Activated T-cell treated with anti-CD3 and anti-CD28 coated beads, Interleukin-2, amount 50 U/mL, for 72 hours (primary cell): Measurements from ENCODE around the gene LRRC46. TPM values are rescaled to one million over a fixed set of nuclear protein-coding genes. Genes with fewer than 3 reads are reported as not detected.
A peak's percentile ranks its signal among the peaks of the same experiment; 100 is the strongest.

Source experiments
- ATAC-seq, 2 donors: fragments of 150-1000 bp; cut with Tn5 transposase; replicated peaks in 1 of 2; 2 replicates each; pipeline ENCODE4 v1.10.0; 2021; ENCODE audit warnings: moderate library complexity in 2 of 2, mild to moderate bottlenecking in 1 of 2
- DNase-seq, 2 donors: peaks; one replicate each; pipeline ENCODE4 v3.0.0; 2021 to 2022; ENCODE audit warnings: mixed read lengths in 1 of 2
- H3K27ac Mint-ChIP-seq: one replicate; pipeline ENCODE4 v1.8.0; 2022; ENCODE audit warnings: mild to moderate bottlenecking, moderate library complexity, mixed read lengths
- H3K27me3 Mint-ChIP-seq: one replicate; pipeline ENCODE4 v1.8.0; 2022; ENCODE audit warnings: low read depth, mixed read lengths
- H3K36me3 Mint-ChIP-seq, 2 donors: one replicate each; pipeline ENCODE4 v1.8.0; 2022; ENCODE audit warnings: mixed read lengths in 2 of 2, mild to moderate bottlenecking in 1 of 2; ENCODE audit not compliant: insufficient read depth in 2 of 2
- H3K4me1 Mint-ChIP-seq: one replicate; pipeline ENCODE4 v1.8.0; 2022; ENCODE audit warnings: low read depth, mixed read lengths
- H3K4me3 Mint-ChIP-seq, 2 donors: one replicate each; pipeline ENCODE4 v1.8.0; 2022; ENCODE audit warnings: mild to moderate bottlenecking in 2 of 2, mixed read lengths in 2 of 2, moderate library complexity in 2 of 2
- H3K9me3 Mint-ChIP-seq, 2 donors: one replicate each; pipeline ENCODE4 v1.8.0; 2022; ENCODE audit warnings: mixed read lengths in 2 of 2
- total RNA-seq, 2 donors: library from RNA; stranded (reverse); gene quantifications; one replicate each; pipeline ENCODE4 v1.2.3, GENCODE V29; 2022

LRRC46 gene
- total RNA-seq, 2 donors from 2014 or later: 0.46 to 0.83 TPM

- Mint-ChIP-seq H3K36me3 (peaks cover 0 to 11% of the 10 kb centered on the region in 2 donors), H3K4me3 (no peak overlapping the region), H3K27ac (no peak overlapping the region), H3K27me3 (no peaks in the 10 kb centered on the region), H3K4me1 (peaks cover 11% of the 10 kb centered on the region), H3K9me3 (no peaks in the 10 kb centered on the region)
- DNase-seq (no peak), ATAC-seq (no peak)
These were observed 18.4 kb upstream of the LRRC46 start for GRCh38 chr17:47813077-47813476.

- Mint-ChIP-seq H3K4me3 (no peak overlapping the region), H3K9me3 (no peaks in the 10 kb centered on the region), H3K36me3 (peaks cover 0 to 11% of the 10 kb centered on the region in 2 donors), H3K4me1 (peaks cover 11% of the 10 kb centered on the region), H3K27ac (no peak overlapping the region), H3K27me3 (no peaks in the 10 kb centered on the region)
- ATAC-seq (no peak), DNase-seq (no peak)
These were observed 17.9 kb upstream of the LRRC46 start for GRCh38 chr17:47813512-47814031.

- no peak for DNase-seq
- Mint-ChIP-seq H3K27me3 (no peaks in the 10 kb centered on the region), H3K4me1 (peaks cover 5% of the 10 kb centered on the region), H3K36me3 (peaks cover 0 to 7% of the 10 kb centered on the region in 2 donors), H3K27ac (no peak overlapping the region), H3K9me3 (no peaks in the 10 kb centered on the region), H3K4me3 (no peak overlapping the region)
- ATAC-seq: no peak
These were observed 16.2 kb upstream of the LRRC46 start for GRCh38 chr17:47815106-47815918.

GRCh38 chr17:47816111-47816735 is 15.2 kb upstream of the LRRC46 start:
- H3K9me3 Mint-ChIP-seq: no peaks in the 10 kb centered on the region
- ATAC-seq (no peak), DNase-seq (no peak)
- H3K4me1 Mint-ChIP-seq: peaks cover 9% of the 10 kb centered on the region
- no peak overlapping the region for H3K27ac Mint-ChIP-seq
- H3K4me3 Mint-ChIP-seq: no peak overlapping the region
- H3K27me3 Mint-ChIP-seq: no peaks in the 10 kb centered on the region
- H3K36me3 Mint-ChIP-seq: peaks cover 0 to 7% of the 10 kb centered on the region in 2 donors

GRCh38 chr17:47816947-47817346 is 14.5 kb upstream of the LRRC46 start:
- Mint-ChIP-seq H3K4me3 (no peak overlapping the region), H3K27me3 (no peaks in the 10 kb centered on the region), H3K27ac (no peak overlapping the region), H3K9me3 (no peaks in the 10 kb centered on the region), H3K36me3 (peaks cover 0 to 7% of the 10 kb centered on the region in 2 donors), H3K4me1 (peaks cover 16% of the 10 kb centered on the region)
- ATAC-seq (no peak), DNase-seq (no peak)

GRCh38 chr17:47818002-47818695 is 13.3 kb upstream of the LRRC46 start:
- Mint-ChIP-seq H3K27me3 (no peaks in the 10 kb centered on the region), H3K27ac (no peak overlapping the region), H3K4me3 (no peak overlapping the region), H3K4me1 (peaks cover 25% of the 10 kb centered on the region), H3K9me3 (no peaks in the 10 kb centered on the region), H3K36me3 (peaks cover 1 to 7% of the 10 kb centered on the region in 2 donors)
- no peak for ATAC-seq
- DNase-seq: no peak

GRCh38 chr17:47819475-47819874 is 12.0 kb upstream of the LRRC46 start:
- Mint-ChIP-seq H3K4me1 (peaks cover 25% of the 10 kb centered on the region), H3K27ac (no peak overlapping the region), H3K9me3 (no peaks in the 10 kb centered on the region), H3K27me3 (no peaks in the 10 kb centered on the region), H3K4me3 (no peak overlapping the region), H3K36me3 (peaks cover 3 to 11% of the 10 kb centered on the region in 2 donors)
- DNase-seq (no peak), ATAC-seq (no peak)

- Mint-ChIP-seq H3K4me3 (peak overlapping the region; percentile 89 to 95), H3K36me3 (peaks cover 3 to 11% of the 10 kb centered on the region in 2 donors), H3K27ac (no peak overlapping the region), H3K27me3 (no peaks in the 10 kb centered on the region), H3K9me3 (no peaks in the 10 kb centered on the region), H3K4me1 (peaks cover 25% of the 10 kb centered on the region)
- ATAC-seq (no peak), DNase-seq (no peak)
These were observed 11.3 kb upstream of the LRRC46 start for GRCh38 chr17:47820033-47820789.

- no peak for DNase-seq
- no peak for ATAC-seq
- Mint-ChIP-seq H3K4me1 (peaks cover 25% of the 10 kb centered on the region), H3K36me3 (peaks cover 6 to 16% of the 10 kb centered on the region in 2 donors), H3K27ac (peak overlapping the region; percentile 0), H3K27me3 (no peaks in the 10 kb centered on the region), H3K4me3 (peak overlapping the region; percentile 89 to 95), H3K9me3 (no peaks in the 10 kb centered on the region)
These were observed 10.4 kb upstream of the LRRC46 start for GRCh38 chr17:47821031-47821423.

GRCh38 chr17:47821424-47822391 is 9.8 kb upstream of the LRRC46 start, which contains the start of gene OSBPL7:
TSS of gene OSBPL7 (minus strand) at chr17:47821794. CDS start at chr17:47820278, 1,516 bp downstream.
- Mint-ChIP-seq H3K27me3 (no peaks in the 10 kb centered on the region), H3K36me3 (peaks cover 12 to 21% of the 10 kb centered on the region in 2 donors), H3K9me3 (no peaks in the 10 kb centered on the region), H3K27ac (peak within 1 kb of the TSS; percentile 83), H3K4me1 (peaks cover 25% of the 10 kb centered on the region), H3K4me3 (peak within 1 kb of the TSS; percentile 89 to 95)
- DNase-seq (peak; percentile 83 to 87), ATAC-seq (peak; percentile 98)

GRCh38 chr17:47822785-47823184 is 8.7 kb upstream of the LRRC46 start:
- H3K4me3 Mint-ChIP-seq: peak overlapping the region; percentile 89 to 95
- peaks cover 25% of the 10 kb centered on the region for H3K4me1 Mint-ChIP-seq
- no peaks in the 10 kb centered on the region for H3K27me3 Mint-ChIP-seq
- H3K36me3 Mint-ChIP-seq: peaks cover 13 to 19% of the 10 kb centered on the region in 2 donors
- ATAC-seq: no peak
- H3K9me3 Mint-ChIP-seq: no peaks in the 10 kb centered on the region
- DNase-seq: no peak
- H3K27ac Mint-ChIP-seq: no peak overlapping the region
